Mesenchymal stem cell (in vitro differentiated cells and primary cell): ENCODE results near the gene EML6.

Source experiments
- DNase-seq: peaks from one replicate; pipeline ENCODE4 v3.0.0-alpha.2; 2013
- H2AFZ ChIP-seq: one replicate; pipeline ENCODE4 v1.6.1; 2013; ENCODE audit warnings: low read depth, mild to moderate bottlenecking, control low read depth, inconsistent platforms, low read length, moderate library complexity
- H2AK5ac ChIP-seq: 2 replicates; pipeline ENCODE4 v1.6.1; 2013; ENCODE audit warnings: low read length, moderate library complexity, mild to moderate bottlenecking, inconsistent platforms; ENCODE audit not compliant: severe bottlenecking
- H2BK120ac ChIP-seq: one replicate; pipeline ENCODE4 v1.6.1; 2013; ENCODE audit warnings: low read depth, mild to moderate bottlenecking, inconsistent platforms, low read length, moderate library complexity
- H2BK12ac ChIP-seq, 2 experiments: one replicate each; pipeline ENCODE4 v1.6.1; 2013; ENCODE audit warnings: inconsistent platforms in 2 of 2, low read length in 2 of 2, mild to moderate bottlenecking in 2 of 2, moderate library complexity in 2 of 2, control low read depth in 1 of 2
- H2BK15ac ChIP-seq: one replicate; pipeline ENCODE4 v1.6.1; 2013; ENCODE audit warnings: mild to moderate bottlenecking, low read depth, inconsistent platforms; ENCODE audit not compliant: poor library complexity, severe bottlenecking
- H2BK5ac ChIP-seq: 2 replicates; pipeline ENCODE4 v1.6.1; 2013; ENCODE audit warnings: low read depth, mild to moderate bottlenecking, low read length, control low read depth, inconsistent platforms; ENCODE audit not compliant: poor library complexity, severe bottlenecking
- H3K14ac ChIP-seq, 2 experiments: one replicate each; pipeline ENCODE4 v1.6.1; 2013; ENCODE audit warnings: inconsistent platforms in 2 of 2, low read length in 2 of 2, control low read depth in 1 of 2, mild to moderate bottlenecking in 1 of 2, moderate library complexity in 1 of 2
- H3K18ac ChIP-seq, 2 experiments: one replicate each; pipeline ENCODE4 v1.6.1; 2013; ENCODE audit warnings: inconsistent platforms in 2 of 2, low read length in 2 of 2, control low read depth in 1 of 2, low read depth in 1 of 2, mild to moderate bottlenecking in 1 of 2
- H3K23ac ChIP-seq, 2 experiments: one replicate each; pipeline ENCODE4 v1.6.1; 2013; ENCODE audit warnings: inconsistent platforms in 2 of 2, low read length in 2 of 2, mild to moderate bottlenecking in 2 of 2, moderate library complexity in 2 of 2, control low read depth in 1 of 2
- H3K27ac ChIP-seq: 2 replicates; pipeline ENCODE4 v1.5.1; 2013; ENCODE audit warnings: mild to moderate bottlenecking, moderate library complexity, low read length, control low read depth, inconsistent platforms; ENCODE audit not compliant: poor library complexity, severe bottlenecking
- H3K27me3 ChIP-seq, 2 experiments: 2 replicates each; pipeline versions ENCODE4 v1.6.1 to v1.7.0; 2013; ENCODE audit warnings: low read length in 2 of 2, mild to moderate bottlenecking in 2 of 2, moderate library complexity in 2 of 2, control low read depth in 1 of 2, inconsistent platforms in 1 of 2; ENCODE audit not compliant: control insufficient read depth in 1 of 2, insufficient read depth in 1 of 2
- H3K36me3 ChIP-seq, 2 experiments: 2 replicates each; pipeline versions ENCODE4 v1.6.1 to v1.7.0; 2013; ENCODE audit warnings: low read length in 2 of 2, control low read depth in 1 of 2, inconsistent platforms in 1 of 2, low read depth in 1 of 2, mild to moderate bottlenecking in 1 of 2; ENCODE audit not compliant: insufficient read depth in 2 of 2, control insufficient read depth in 1 of 2
- H3K4ac ChIP-seq, 2 experiments: one replicate each; pipeline ENCODE4 v1.6.1; 2013; ENCODE audit warnings: inconsistent platforms in 2 of 2, low read length in 2 of 2, mild to moderate bottlenecking in 2 of 2, moderate library complexity in 2 of 2, control low read depth in 1 of 2, low read depth in 1 of 2
- H3K4me1 ChIP-seq: 2 replicates; pipeline ENCODE4 v1.6.1; 2013; ENCODE audit warnings: low read depth, low read length, control low read depth; ENCODE audit not compliant: control insufficient read depth, insufficient read depth
- H3K4me2 ChIP-seq: 2 replicates; pipeline ENCODE4 v1.6.1; 2013; ENCODE audit warnings: low read length, mild to moderate bottlenecking, inconsistent platforms; ENCODE audit not compliant: poor library complexity, severe bottlenecking
- H3K4me3 ChIP-seq, 2 experiments: 2 replicates each; pipeline versions ENCODE4 v1.5.1 to v1.7.0; 2013; ENCODE audit warnings: low read length in 2 of 2, mild to moderate bottlenecking in 2 of 2, control low read depth in 1 of 2, low read depth in 1 of 2; ENCODE audit not compliant: insufficient read depth in 1 of 2
- H3K79me1 ChIP-seq: replicated peaks from 2 replicates; pipeline ENCODE4 v1.6.1; 2013; ENCODE audit warnings: mild to moderate bottlenecking, control low read depth, low read length, inconsistent platforms; ENCODE audit not compliant: poor library complexity, severe bottlenecking
- H3K9ac ChIP-seq: 2 replicates; pipeline ENCODE4 v1.7.0; 2013; ENCODE audit warnings: mild to moderate bottlenecking, low read length, moderate library complexity
- H3K9me3 ChIP-seq: 2 replicates; pipeline ENCODE4 v1.7.0; 2013; ENCODE audit warnings: mild to moderate bottlenecking, low read length; ENCODE audit not compliant: control insufficient read depth
- H4K8ac ChIP-seq: one replicate; pipeline ENCODE4 v1.6.1; 2013; ENCODE audit warnings: inconsistent platforms, mild to moderate bottlenecking, low read length, moderate library complexity
- H4K91ac ChIP-seq: one replicate; pipeline ENCODE4 v1.6.1; 2013; ENCODE audit warnings: mild to moderate bottlenecking, low read length, inconsistent platforms
- WGBS: methylation state at CpG from one replicate; pipeline ENCODE4 v1.1.7; 2013; ENCODE audit warnings: mixed read lengths; 5-methylcytosine and 5-hydroxymethylcytosine counted together

Gene EML6

GRCh38 chr2:54950811-54951210 is 227.3 kb downstream of the EML6 start:
- Histone ChIP-seq H4K8ac (no peak overlapping the region), H2BK5ac (no peak overlapping the region), H3K9me3 (no peaks in the 10 kb centered on the region), H3K18ac (no peak overlapping the region), H3K14ac (no peak overlapping the region), H3K4me3 (no peak overlapping the region), H2AK5ac (no peak overlapping the region), H2BK120ac (no peak overlapping the region), H3K27me3 (no peaks in the 10 kb centered on the region), H3K4me1 (peaks cover 2% of the 10 kb centered on the region), H2BK12ac (no peak overlapping the region), H2BK15ac (no peak overlapping the region), H3K4ac (no peak overlapping the region), H3K23ac (no peak overlapping the region), H3K36me3 (no peaks in the 10 kb centered on the region), H3K4me2 (no peak overlapping the region), H3K79me1 (no peaks in the 10 kb centered on the region), H4K91ac (no peak overlapping the region), H3K9ac (no peak overlapping the region), H3K27ac (no peak overlapping the region), H2AFZ (no peak overlapping the region)
- 100% methylated on average over 1 of the region's 3 CpGs for WGBS
- DNase-seq: no peak

- DNase-seq: no peak
- Histone ChIP-seq H3K9ac (no peak overlapping the region), H3K9me3 (no peaks in the 10 kb centered on the region), H3K4ac (no peak overlapping the region), H3K4me2 (no peak overlapping the region), H3K4me3 (peak overlapping the region in 1 of 2 experiments; percentile 24), H2BK5ac (no peak overlapping the region), H2BK15ac (no peak overlapping the region), H3K79me1 (no peaks in the 10 kb centered on the region), H3K4me1 (peaks cover 2% of the 10 kb centered on the region), H3K36me3 (no peaks in the 10 kb centered on the region), H2AFZ (no peak overlapping the region), H3K27me3 (no peaks in the 10 kb centered on the region), H4K8ac (no peak overlapping the region), H2BK12ac (no peak overlapping the region), H2BK120ac (no peak overlapping the region), H3K18ac (no peak overlapping the region), H3K27ac (no peak overlapping the region), H3K14ac (no peak overlapping the region), H4K91ac (no peak overlapping the region), H3K23ac (no peak overlapping the region), H2AK5ac (no peak overlapping the region)
- 88% methylated on average over 5 of the region's 5 CpGs for WGBS
Observed at GRCh38 chr2:54952425-54952824, 229.0 kb downstream of the EML6 start.

GRCh38 chr2:54952978-54953456 is 229.6 kb downstream of the EML6 start:
- H2AFZ ChIP-seq: no peak overlapping the region
- no peak overlapping the region for H2BK120ac ChIP-seq
- H3K36me3 ChIP-seq: no peaks in the 10 kb centered on the region
- peak overlapping the region in 1 of 2 experiments; percentile 24 for H3K4me3 ChIP-seq
- H3K27me3 ChIP-seq: no peaks in the 10 kb centered on the region
- H2BK12ac ChIP-seq: no peak overlapping the region
- no peaks in the 10 kb centered on the region for H3K79me1 ChIP-seq
- no peaks in the 10 kb centered on the region for H3K9me3 ChIP-seq
- no peak overlapping the region for H3K18ac ChIP-seq
- no peak overlapping the region for H3K9ac ChIP-seq
- H3K4me1 ChIP-seq: peaks cover 2% of the 10 kb centered on the region
- no peak overlapping the region for H4K8ac ChIP-seq
- no peak overlapping the region for H3K14ac ChIP-seq
- no peak overlapping the region for H2BK5ac ChIP-seq
- H3K27ac ChIP-seq: no peak overlapping the region
- no peak overlapping the region for H3K23ac ChIP-seq
- H3K4ac ChIP-seq: no peak overlapping the region
- no peak for DNase-seq
- H3K4me2 ChIP-seq: no peak overlapping the region
- no peak overlapping the region for H4K91ac ChIP-seq
- H2BK15ac ChIP-seq: no peak overlapping the region
- 76% methylated on average over 7 of the region's 9 CpGs for WGBS
- no peak overlapping the region for H2AK5ac ChIP-seq

GRCh38 chr2:54954158-54954557 is 230.7 kb downstream of the EML6 start:
- H2BK12ac ChIP-seq: no peak overlapping the region
- no peak overlapping the region for H3K4me3 ChIP-seq
- WGBS: 82% methylated on average over 7 of the region's 8 CpGs
- H2AK5ac ChIP-seq: no peak overlapping the region
- H3K18ac ChIP-seq: no peak overlapping the region
- peak overlapping the region; percentile 3 for H2BK15ac ChIP-seq
- no peak overlapping the region for H3K14ac ChIP-seq
- H4K8ac ChIP-seq: no peak overlapping the region
- H2AFZ ChIP-seq: no peak overlapping the region
- no peak overlapping the region for H3K4ac ChIP-seq
- no peak overlapping the region for H4K91ac ChIP-seq
- H3K79me1 ChIP-seq: no peaks in the 10 kb centered on the region
- H3K4me1 ChIP-seq: peaks cover 2% of the 10 kb centered on the region
- H3K23ac ChIP-seq: no peak overlapping the region
- H3K9ac ChIP-seq: no peak overlapping the region
- no peaks in the 10 kb centered on the region for H3K9me3 ChIP-seq
- no peaks in the 10 kb centered on the region for H3K36me3 ChIP-seq
- DNase-seq: no peak
- no peak overlapping the region for H3K27ac ChIP-seq
- H2BK5ac ChIP-seq: no peak overlapping the region
- no peaks in the 10 kb centered on the region for H3K27me3 ChIP-seq
- H3K4me2 ChIP-seq: no peak overlapping the region
- no peak overlapping the region for H2BK120ac ChIP-seq
